T47D (cell line): ENCODE results near the gene NEK4.

ENCODE experiments used
- DNase-seq, 2 experiments: peaks; one replicate each; pipeline versions ENCODE4 v3.0.0 to v3.0.0-alpha.2; 2011 to 2012; ENCODE audit warnings: low read depth in 1 of 2, low spot score in 1 of 2
- JUND ChIP-seq: IDR thresholded peaks from 2 replicates; pipeline ENCODE4 v1.6.1; 2012; ENCODE audit warnings: low read depth
- in situ Hi-C: cut with HindIII; loops from 2 replicates; pipeline ENCODE4 v1.10.0; 2016; ENCODE audit warnings: low sequenced_read_pairs, low pct_unique_long_range_greater_than_20kb

The NEK4 gene

GRCh38 chr3:52705688-52706686, 64.8 kb downstream of the NEK4 start, which contains the start of the genes GLT8D1 and SPCS1:
TSS of gene GLT8D1 (minus strand) at chr3:52705791. CDS start at chr3:52700460, 5,331 bp downstream.
TSS of gene SPCS1 (plus strand) at chr3:52706106. CDS start at chr3:52706247, 141 bp downstream.
- DNase-seq, result peak; percentile 74 to 87
- TF ChIP-seq JUND, result no peak
- in situ Hi-C loops, result no loop called here

- DNase-seq, result no peak
- in situ Hi-C loops, result no loop called here
- no peak for TF ChIP-seq JUND
These were observed 65.4 kb downstream of the NEK4 start for GRCh38 chr3:52705438-52705687.

- TF ChIP-seq JUND, result no peak
- peak in 1 of 2 experiments; percentile 37 for DNase-seq
- in situ Hi-C loops, result no loop called here
These were observed 65.9 kb downstream of the NEK4 start for GRCh38 chr3:52704611-52705437.

- no peak for DNase-seq
- in situ Hi-C loops, result no loop called here
- no peak for TF ChIP-seq JUND
These were observed 67.4 kb downstream of the NEK4 start for GRCh38 chr3:52703341-52703740.

GRCh38 chr3:52697632-52697965, 73.1 kb downstream of the NEK4 start:
- in situ Hi-C loops, result no loop called here
- no peak for TF ChIP-seq JUND
- no peak for DNase-seq

- TF ChIP-seq JUND, result no peak
- no peak for DNase-seq
- in situ Hi-C loops, result no loop called here
These were observed 73.7 kb downstream of the NEK4 start for GRCh38 chr3:52696830-52697631.

GRCh38 chr3:52695798-52696671, 74.7 kb downstream of the NEK4 start:
- TF ChIP-seq JUND, result no peak
- no peak for DNase-seq
- in situ Hi-C loops, result no loop called here

GRCh38 chr3:52694528-52695189, 76.1 kb downstream of the NEK4 start:
- in situ Hi-C loops, result no loop called here
- DNase-seq, result no peak
- TF ChIP-seq JUND, result no peak

GRCh38 chr3:52693071-52693470, 77.7 kb downstream of the NEK4 start:
- DNase-seq, result no peak
- TF ChIP-seq JUND, result no peak
- in situ Hi-C loops, result no loop called here

GRCh38 chr3:52690560-52690959, 80.2 kb downstream of the NEK4 start:
- TF ChIP-seq JUND, result no peak
- in situ Hi-C loops, result no loop called here
- DNase-seq, result no peak

- no peak for DNase-seq
- in situ Hi-C loops, result no loop called here
- no peak for TF ChIP-seq JUND
These were observed 81.6 kb downstream of the NEK4 start for GRCh38 chr3:52689151-52689550.
